ENCODE data around the gene ARL13B.

DNA sequence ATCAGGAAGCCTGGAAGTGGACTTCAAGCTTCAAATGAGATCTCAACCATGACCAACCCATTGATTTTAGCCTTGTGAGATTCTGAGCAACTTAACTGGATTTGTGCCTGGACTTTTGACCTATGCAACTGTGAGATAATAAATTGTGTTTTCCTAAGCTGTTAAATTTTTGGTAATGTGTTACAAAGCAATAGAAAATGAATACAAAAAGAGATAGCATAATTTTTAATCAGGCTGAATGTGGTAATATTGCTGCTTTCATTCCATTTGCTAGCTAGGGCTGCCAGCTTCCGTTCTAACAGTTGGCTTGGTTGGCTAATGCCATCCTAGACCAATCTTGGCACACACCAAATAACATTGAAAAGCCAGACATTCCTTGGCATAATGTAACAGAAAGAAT, 18.5 kb upstream of the ARL13B start:
- TF ChIP-seq, protein P1, sequence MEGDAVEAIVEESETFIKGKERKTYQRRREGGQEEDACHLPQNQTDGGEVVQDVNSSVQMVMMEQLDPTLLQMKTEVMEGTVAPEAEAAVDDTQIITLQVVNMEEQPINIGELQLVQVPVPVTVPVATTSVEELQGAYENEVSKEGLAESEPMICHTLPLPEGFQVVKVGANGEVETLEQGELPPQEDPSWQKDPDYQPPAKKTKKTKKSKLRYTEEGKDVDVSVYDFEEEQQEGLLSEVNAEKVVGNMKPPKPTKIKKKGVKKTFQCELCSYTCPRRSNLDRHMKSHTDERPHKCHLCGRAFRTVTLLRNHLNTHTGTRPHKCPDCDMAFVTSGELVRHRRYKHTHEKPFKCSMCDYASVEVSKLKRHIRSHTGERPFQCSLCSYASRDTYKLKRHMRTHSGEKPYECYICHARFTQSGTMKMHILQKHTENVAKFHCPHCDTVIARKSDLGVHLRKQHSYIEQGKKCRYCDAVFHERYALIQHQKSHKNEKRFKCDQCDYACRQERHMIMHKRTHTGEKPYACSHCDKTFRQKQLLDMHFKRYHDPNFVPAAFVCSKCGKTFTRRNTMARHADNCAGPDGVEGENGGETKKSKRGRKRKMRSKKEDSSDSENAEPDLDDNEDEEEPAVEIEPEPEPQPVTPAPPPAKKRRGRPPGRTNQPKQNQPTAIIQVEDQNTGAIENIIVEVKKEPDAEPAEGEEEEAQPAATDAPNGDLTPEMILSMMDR (IDR thresholded peaks at IDR 0.05), result no peak
- no peak for TF ChIP-seq POLR2A (IDR thresholded peaks at IDR 0.05)

Measured in vagina (tissue), 2 donors.